ENCODE results near the gene SLC2A4RG. TPM values are rescaled to one million over a fixed set of nuclear protein-coding genes. Genes with fewer than 3 reads are reported as not detected.
A peak's percentile ranks its signal among the peaks of the same experiment; 100 is the strongest.
"Not testable (repeated sequence)": the region's sequence is repeated elsewhere in the genome, so short reads cannot be mapped to it uniquely, and the experiment has no call there.

SLC2A4RG gene
- total RNA-seq, 1 experiment from 2014 or later, result 88.0 TPM

- DNase-seq (ENCODE audit: low spot score), result no peak
Observed at GRCh38 chr20:63712191-63712590, 27.4 kb upstream of the SLC2A4RG start.

DNA sequence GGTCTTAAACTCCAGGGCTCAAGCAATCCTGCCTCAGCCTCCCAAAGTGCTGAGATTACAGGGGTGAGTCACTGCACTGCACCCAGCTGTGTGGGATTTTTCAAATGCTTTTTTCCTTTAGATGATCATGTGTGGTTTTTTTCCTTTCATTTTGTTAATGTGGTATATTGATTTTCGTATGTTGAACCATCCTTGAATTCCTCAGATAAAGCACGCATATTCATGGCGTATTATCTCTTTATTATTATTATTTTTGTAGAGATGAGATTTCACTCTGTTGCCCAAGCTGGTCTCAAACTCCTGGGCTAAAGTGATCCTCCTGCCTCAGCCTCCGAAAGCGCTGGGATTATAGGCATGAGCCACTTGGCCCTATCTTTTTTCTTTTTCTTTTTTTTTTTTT, 24.7 kb upstream of the SLC2A4RG start:
- DNase-seq (ENCODE audit: low spot score), result no peak

DNA sequence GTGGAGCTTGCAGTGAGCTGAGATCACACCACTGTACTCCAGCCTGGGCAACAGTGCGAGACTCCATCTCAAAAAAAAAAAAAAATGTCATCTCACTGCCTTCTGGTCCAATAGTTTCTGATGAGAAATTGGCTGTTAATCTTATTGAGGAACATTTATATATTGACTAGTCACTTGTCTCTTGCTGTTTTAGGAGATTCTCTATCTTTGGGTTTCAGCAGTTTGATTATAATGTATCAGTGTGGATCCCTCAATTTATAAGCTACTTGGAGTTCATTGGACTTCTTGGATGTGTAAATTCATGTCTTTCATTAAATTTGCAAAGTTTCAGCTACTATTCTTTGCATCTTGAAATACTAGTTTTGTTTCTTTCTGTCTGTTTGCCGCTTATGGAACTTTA, 20.6 kb upstream of the SLC2A4RG start:
- no peak for DNase-seq (ENCODE audit: low spot score)

DNA sequence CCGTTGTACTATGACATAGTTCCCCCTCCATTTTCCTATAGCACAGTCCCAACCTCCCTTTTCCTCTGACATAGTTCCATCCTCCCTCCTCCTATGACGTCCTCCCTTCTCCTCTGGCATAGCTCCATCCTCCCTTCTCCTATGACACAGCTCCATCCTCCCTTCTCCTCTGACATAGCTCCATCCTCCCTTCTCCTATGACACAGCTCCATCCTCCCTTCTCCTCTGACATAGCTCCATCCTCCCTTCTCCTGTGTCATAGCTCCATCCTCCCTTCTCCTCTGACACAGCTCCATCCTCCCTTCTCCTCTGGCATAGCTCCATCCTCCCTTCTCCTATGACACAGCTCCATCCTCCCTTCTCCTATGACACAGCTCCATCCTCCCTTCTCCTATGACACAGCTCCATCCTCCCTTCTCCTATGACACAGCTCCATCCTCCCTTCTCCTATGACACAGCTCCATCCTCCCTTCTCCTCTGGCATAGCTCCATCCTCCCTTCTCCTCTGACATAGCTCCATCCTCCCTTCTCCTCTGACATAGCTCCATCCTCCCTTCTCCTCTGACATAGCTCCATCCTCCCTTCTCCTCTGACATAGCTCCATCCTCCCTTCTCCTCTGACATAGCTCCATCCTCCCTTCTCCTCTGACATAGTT, 16.5 kb upstream of the SLC2A4RG start:
- not testable (repeated sequence) for DNase-seq (ENCODE audit: low spot score)

DNA sequence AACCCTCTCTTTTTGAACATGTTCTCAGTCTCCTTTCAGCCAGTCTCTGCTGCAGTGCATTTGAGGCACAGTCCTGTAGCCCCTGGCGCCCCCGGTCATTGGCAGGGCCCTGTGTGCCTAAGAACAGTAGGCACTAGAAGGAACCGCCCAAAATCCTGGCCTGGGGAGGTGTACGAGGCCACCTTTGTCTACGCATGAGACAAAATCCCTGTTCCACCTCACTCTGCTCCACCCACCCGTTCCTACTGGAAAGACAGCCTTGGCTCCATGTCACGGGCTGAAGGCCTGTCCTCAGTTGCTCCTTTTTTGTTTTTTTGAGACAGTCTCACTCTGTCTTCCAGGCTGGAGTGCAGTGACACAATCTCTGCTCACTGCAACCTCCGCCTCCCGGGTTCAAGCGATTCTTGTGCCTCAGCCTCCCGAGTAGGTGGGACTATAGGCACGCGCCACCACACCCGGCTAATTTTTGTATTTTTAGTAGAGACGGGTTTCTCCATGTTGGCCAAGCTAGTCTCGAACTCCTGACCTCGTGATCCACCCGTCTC, 9.3 kb upstream of the SLC2A4RG start:
- DNase-seq (ENCODE audit: low spot score), result not testable (repeated sequence)

GRCh38 chr20:63731410-63731809, 8.2 kb upstream of the SLC2A4RG start:
- DNase-seq (ENCODE audit: low spot score), result no peak

GRCh38 chr20:63732118-63733095, 7.2 kb upstream of the SLC2A4RG start:
- no peak for DNase-seq (ENCODE audit: low spot score)

GRCh38 chr20:63733117-63733516, 6.5 kb upstream of the SLC2A4RG start:
- DNase-seq (ENCODE audit: low spot score), result no peak

GRCh38 chr20:63733579-63734081, 5.9 kb upstream of the SLC2A4RG start:
- DNase-seq (ENCODE audit: low spot score), result no peak

GRCh38 chr20:63734111-63734945, 5.2 kb upstream of the SLC2A4RG start:
- no peak for DNase-seq (ENCODE audit: low spot score)

DNA sequence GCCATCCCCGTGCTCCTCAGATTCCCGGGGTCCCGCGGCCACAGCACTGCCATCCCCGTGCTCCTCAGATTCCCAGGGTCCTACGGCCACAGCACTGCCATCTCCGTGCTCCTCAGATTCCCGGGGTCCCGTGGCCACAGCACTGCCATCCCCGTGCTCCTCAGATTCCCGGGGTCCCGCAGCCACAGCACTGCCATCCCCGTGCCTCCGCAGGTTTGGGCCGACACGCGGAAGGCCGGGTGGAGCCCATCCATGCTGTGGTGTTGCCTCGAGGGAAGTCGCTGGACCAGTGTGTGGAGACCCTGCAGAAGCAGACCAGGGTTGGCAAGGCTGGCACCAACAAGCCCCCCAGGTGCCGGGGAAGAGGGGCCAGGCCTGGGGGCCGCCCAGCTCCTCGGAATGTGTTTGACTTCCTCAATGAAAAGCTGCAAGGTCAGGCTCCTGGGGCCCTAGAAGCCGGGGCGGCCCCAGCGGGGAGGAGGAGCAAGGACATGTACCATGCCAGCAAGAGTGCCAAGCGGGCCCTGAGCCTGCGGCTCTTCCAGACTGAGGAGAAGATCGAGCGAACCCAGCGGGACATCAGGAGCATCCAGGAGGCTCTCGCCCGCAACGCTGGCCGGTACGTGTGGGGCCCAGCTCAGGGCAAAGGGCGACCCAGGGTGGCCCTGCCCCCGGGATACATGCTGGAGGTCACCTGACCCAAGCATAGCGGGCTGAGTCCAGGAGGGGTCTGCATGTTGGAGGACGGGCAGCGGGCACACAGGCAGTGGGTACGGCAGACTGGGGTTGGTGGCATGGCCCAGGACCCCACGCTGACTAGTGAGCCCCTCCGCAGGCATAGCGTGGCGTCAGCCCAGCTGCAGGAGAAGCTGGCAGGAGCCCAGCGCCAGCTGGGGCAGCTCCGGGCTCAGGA, 4.4 kb upstream of the SLC2A4RG start:
- DNase-seq (ENCODE audit: low spot score), result no peak

DNA sequence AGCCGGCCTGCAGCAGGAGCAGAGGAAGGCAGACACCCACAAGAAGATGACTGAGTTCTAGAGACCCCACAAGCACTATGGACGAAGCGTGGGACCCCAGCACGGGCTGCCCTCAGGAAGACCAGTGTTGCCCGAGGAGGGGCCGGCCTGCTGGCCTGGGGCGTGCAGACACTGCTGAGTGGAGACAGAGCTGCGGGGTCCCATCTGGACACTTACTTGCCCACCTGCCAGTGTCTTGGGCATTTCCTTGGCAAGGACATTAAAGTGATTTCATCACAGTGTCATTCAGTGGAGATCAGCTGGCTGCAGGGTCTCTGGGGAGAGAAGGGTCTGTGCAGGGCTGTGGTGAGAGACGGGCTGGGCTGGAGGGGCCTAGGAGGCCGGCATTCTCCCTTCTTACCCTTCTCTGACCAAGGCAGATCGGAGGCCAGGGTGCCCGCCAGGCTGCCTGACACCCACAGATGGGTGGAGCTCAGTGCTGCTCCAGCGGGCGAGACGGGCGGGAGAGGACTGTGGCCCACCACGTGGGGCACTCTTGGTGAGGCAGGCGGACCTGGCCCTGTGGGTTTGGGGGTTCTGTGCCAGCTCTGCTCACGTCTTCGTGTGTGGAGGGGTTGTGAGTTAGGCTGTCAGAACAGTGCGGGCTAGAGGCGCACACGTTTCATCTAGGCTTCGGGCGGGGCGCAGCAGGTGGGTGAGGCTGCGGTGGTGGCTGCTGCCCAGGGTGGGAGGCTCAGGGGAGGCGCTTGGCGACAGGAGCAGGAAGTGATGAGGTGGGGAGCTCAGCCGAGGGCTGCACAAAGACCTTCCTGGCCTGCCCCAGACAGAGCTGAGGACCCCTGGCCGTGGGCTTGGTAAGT, 3.5 kb upstream of the SLC2A4RG start, which contains the start of gene LIME1:
LIME1 (plus strand) TSS at position 806 of the 860 bp plus-strand sequence. CDS start 886 bp downstream, outside the sequence.
- DNase-seq (ENCODE audit: low spot score), result peak; percentile 59

GRCh38 chr20:63736893-63737694, 2.5 kb upstream of the SLC2A4RG start:
- no peak for DNase-seq (ENCODE audit: low spot score)

DNA sequence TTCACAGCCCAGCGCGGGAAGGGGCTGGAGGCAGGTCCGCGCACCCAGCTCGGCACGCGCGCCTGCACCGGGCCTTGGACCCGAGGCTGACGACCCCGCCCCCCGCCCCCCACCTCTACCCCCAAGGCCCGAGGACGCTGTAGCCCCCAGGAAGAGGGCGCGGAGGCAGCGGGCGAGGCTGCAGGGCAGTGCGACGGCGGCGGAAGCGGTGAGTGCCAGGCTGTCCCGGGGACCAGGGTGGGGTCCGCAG, 2.0 kb upstream of the SLC2A4RG start:
- no peak for DNase-seq (ENCODE audit: low spot score)

DNA sequence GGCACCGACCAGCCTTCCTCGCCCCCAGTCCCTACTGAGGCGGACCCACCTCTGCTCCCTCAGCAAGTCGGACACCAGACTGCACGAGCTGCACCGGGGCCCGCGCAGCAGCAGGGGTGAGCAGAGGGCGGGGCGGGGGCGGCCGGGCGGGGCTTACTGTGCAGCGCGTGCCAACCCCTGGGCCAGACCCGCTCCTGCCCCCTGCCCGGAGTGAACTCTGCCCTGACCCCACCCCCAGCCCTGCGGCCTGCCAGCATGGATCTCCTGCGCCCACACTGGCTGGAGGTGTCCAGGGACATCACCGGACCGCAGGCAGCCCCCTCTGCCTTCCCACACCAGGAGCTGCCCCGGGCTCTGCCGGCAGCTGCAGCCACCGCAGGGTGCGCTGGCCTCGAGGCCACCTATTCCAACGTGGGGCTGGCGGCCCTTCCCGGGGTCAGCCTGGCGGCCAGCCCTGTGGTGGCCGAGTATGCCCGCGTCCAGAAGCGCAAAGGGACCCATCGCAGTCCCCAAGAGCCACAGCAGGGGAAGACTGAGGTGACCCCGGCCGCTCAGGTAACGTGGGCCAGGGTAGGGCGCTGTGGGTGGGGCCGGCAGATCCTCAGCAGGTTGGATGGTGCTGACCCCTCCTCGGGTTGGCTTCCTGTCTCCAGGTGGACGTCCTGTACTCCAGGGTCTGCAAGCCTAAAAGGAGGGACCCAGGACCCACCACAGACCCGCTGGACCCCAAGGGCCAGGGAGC, 1.5 kb upstream of the SLC2A4RG start:
- no peak for DNase-seq (ENCODE audit: low spot score)

GRCh38 chr20:63738687-63739129, 868 bp upstream of the SLC2A4RG start:
- DNase-seq (ENCODE audit: low spot score), result no peak

DNA sequence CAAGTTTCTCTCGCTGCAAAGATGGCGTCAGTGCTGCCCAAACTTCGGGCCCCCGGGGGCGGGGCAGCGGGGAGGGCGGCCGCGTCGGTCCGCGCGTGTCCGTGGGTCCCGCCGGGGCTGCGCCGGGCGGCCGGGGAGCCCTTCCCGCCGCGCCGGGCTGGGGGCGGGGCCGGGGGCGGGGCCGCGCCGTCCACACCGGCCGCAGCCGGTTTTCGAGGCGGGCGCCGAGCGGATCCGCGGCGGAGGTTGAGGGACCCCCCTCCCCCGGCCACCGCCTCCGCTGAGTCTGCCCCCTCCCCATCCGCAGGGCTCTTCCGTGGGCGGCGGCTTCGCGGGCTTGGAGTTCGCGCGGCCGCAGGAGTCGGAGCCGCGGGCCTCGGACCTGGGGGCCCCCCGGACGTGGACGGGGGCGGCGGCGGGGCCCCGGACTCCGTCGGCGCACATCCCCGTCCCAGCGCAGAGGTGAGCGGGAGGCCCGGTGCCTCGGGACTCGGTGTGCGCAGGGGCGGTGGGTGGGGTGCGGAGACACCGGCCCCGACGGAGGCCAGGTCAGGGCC, 572 bp downstream of the SLC2A4RG start:
- peak; percentile 20 for DNase-seq (ENCODE audit: low spot score)

All from A172 (cell line).